ENCODE measurements around the gene WASF3.
"Not testable (repeated sequence)": the region's sequence is repeated elsewhere in the genome, so short reads cannot be mapped to it uniquely, and the experiment has no call there.

Gene WASF3

DNA sequence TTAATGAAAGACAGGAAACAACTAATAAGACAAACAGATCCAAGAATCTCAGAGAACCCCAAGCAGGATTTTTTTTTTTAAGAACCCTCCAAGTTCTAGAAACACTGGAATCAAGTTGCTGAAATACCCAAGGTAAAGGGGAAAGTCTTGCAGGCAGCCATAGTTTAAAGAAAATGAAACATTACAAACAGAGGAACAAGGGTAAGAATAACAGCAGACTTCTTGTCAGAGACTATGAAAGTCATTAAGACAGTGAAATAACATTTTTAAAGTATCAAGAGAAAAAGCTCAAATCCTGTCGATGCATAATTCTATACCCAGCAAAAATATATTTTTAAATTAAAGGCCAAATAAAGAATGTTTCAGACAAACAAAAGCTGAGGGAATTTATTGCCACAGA is 67.1 kb downstream of the WASF3 start:
- no peaks in the 10 kb centered on the region for H3K4me1 ChIP-seq (ENCODE audit: control insufficient read depth, insufficient read depth, low read length, poor library complexity, severe bottlenecking)
- H3K4me3 ChIP-seq (ENCODE audit: extremely low read depth, insufficient read depth, low read length, poor library complexity, severe bottlenecking) = no peak overlapping the region
- H3K9me3 ChIP-seq (ENCODE audit: control insufficient read depth, low read length) = peaks cover 13% of the 10 kb centered on the region
- WGBS, 2 experiments (ENCODE audit: insufficient coverage in 2 of 2) = no CpG with 5 or more reads among the region's 1 CpG
- no peak overlapping the region for H3K27ac ChIP-seq (ENCODE audit: low read depth, low read length, severe bottlenecking)
- peaks cover 19% of the 10 kb centered on the region for H3K36me3 ChIP-seq (ENCODE audit: control insufficient read depth, insufficient read depth, low read length)

DNA sequence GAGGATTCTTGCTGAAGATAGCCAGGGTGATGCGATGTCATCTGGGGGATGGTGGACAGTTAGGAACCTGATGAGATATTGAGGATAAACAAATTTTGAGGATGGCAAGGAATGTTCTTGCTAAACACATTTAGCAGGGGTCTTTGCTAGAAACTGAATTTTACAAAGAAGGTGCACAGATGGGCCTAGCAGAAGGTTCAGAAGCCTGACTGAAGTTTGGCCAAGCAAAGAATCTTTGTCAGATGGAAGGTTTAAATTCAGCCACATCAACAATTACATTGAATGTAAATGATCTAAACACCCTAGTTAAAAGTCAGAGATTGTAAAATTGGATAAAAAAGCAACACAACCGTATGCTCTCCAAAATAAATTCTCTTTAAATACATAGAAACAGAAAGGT is 68.8 kb downstream of the WASF3 start:
- H3K9me3 ChIP-seq (ENCODE audit: control insufficient read depth, low read length) = peaks cover 13% of the 10 kb centered on the region
- no peak overlapping the region for H3K4me3 ChIP-seq (ENCODE audit: extremely low read depth, insufficient read depth, low read length, poor library complexity, severe bottlenecking)
- WGBS, 2 experiments (ENCODE audit: insufficient coverage in 2 of 2) = 85 to 91% methylated on average over 1 of the region's 2 CpGs
- H3K36me3 ChIP-seq (ENCODE audit: control insufficient read depth, insufficient read depth, low read length) = peaks cover 18% of the 10 kb centered on the region
- H3K4me1 ChIP-seq (ENCODE audit: control insufficient read depth, insufficient read depth, low read length, poor library complexity, severe bottlenecking) = no peaks in the 10 kb centered on the region
- H3K27ac ChIP-seq (ENCODE audit: low read depth, low read length, severe bottlenecking) = no peak overlapping the region

DNA sequence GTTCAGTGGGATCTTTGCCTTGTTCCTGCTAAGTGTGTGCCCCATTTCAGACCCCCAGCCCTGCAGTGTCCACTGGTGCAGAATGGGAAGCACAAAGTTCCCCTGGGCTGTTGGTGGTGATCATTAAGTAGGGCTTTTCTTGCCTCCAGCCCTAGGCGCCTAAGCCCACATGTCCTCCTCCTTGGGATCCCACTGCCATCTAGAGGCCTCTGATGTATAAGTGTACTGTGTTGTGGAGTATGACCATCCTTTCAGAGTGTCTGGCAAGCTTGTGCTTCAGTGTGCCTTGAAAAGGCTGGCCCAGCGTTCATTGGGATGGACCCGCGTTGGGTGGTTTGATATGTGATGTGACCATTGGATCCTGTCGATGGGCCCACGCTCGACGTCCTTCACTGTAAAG is 71.2 kb downstream of the WASF3 start:
- Histone ChIP-seq H3K36me3 (ENCODE audit: control insufficient read depth, insufficient read depth, low read length) (peaks cover 7% of the 10 kb centered on the region), H3K9me3 (ENCODE audit: control insufficient read depth, low read length) (peaks cover 8% of the 10 kb centered on the region), H3K4me1 (ENCODE audit: control insufficient read depth, insufficient read depth, low read length, poor library complexity, severe bottlenecking) (no peaks in the 10 kb centered on the region), H3K4me3 (ENCODE audit: extremely low read depth, insufficient read depth, low read length, poor library complexity, severe bottlenecking) (no peak overlapping the region), H3K27ac (ENCODE audit: low read depth, low read length, severe bottlenecking) (no peak overlapping the region)
- 91 to 100% methylated on average over 7 of the region's 8 CpGs for WGBS, 2 experiments (ENCODE audit: insufficient coverage in 2 of 2)

DNA sequence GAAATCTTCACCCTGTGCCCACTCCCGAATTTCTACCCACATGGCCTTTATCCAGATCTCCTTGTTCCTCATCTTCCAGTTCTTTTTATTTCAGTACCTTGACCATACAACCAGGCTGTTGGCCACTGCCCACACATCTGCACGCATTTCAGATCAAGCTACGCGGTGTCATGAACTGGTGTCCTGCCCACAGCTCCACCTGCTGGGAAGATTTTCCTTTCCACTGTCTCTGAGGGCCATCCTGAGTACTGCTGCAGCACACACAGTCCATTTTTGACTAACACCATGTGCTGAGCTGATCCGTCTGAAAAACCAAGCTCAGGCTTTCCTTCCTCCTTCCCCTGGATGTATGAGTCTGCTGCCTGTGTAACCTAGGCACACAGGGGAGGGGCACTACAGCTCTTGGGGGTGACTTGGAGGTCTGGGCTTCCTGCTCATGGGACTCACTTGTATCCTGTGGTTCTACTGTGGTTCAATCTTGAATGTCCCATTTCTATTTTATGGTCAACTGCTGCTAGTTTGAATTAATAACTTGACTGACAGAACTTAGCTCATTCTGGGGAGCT is 71.9 kb downstream of the WASF3 start:
- H3K4me3 ChIP-seq (ENCODE audit: extremely low read depth, insufficient read depth, low read length, poor library complexity, severe bottlenecking) = no peak overlapping the region
- peaks cover 3% of the 10 kb centered on the region for H3K9me3 ChIP-seq (ENCODE audit: control insufficient read depth, low read length)
- WGBS, 2 experiments (ENCODE audit: insufficient coverage in 2 of 2) = 78 to 92% methylated on average over 3 to 4 of the region's 5 CpGs
- no peaks in the 10 kb centered on the region for H3K4me1 ChIP-seq (ENCODE audit: control insufficient read depth, insufficient read depth, low read length, poor library complexity, severe bottlenecking)
- H3K27ac ChIP-seq (ENCODE audit: low read depth, low read length, severe bottlenecking) = no peak overlapping the region
- H3K36me3 ChIP-seq (ENCODE audit: control insufficient read depth, insufficient read depth, low read length) = peaks cover 5% of the 10 kb centered on the region

DNA sequence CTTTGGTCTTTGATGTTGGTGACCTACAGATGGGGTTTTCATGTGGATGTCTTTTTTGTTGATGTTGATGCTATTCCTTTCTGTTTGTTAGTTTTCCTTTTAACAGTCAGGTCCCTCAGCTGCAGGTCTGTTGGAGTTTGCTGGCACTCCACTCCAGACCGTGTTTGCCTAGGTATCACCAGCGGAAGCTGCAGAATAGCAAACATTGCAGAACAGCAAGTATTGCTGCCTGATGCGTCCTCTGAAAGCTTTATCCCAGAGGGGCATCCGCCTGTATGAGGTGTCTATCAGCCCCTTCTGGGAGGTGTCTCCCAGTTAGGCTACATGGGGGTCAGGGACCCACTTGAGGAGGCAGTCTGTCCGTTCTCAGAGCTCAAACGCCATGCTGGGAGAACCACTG is 78.2 kb downstream of the WASF3 start:
- not testable (repeated sequence) for H3K36me3 ChIP-seq (ENCODE audit: control insufficient read depth, insufficient read depth, low read length); H3K4me1 ChIP-seq (ENCODE audit: control insufficient read depth, insufficient read depth, low read length, poor library complexity, severe bottlenecking); H3K4me3 ChIP-seq (ENCODE audit: extremely low read depth, insufficient read depth, low read length, poor library complexity, severe bottlenecking); H3K9me3 ChIP-seq (ENCODE audit: control insufficient read depth, low read length); H3K27ac ChIP-seq (ENCODE audit: low read depth, low read length, severe bottlenecking)
- 97% methylated on average over 3 to 4 of the region's 6 CpGs for WGBS, 2 experiments (ENCODE audit: insufficient coverage in 2 of 2)

DNA sequence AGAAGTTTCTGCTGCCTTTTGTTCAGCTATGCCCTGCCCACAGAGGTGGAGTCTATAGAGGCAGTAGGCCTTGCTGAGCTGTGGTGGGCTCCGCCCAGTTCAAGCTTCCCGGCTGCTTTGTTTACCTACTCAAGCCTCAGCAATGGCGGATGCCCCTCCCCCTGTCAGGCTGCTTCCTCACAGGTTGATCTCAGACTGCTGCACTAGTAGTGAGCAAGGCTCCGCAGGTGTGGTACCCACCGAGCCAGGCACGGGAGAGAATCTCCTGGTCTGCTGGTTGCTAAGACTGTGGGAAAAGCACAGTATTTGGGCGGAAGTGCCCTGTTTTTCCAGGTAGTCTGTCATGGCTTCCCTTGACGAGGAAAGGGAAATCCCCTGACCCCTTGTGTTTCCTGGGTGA is 78.6 kb downstream of the WASF3 start:
- not testable (repeated sequence) for H3K27ac ChIP-seq (ENCODE audit: low read depth, low read length, severe bottlenecking); H3K4me1 ChIP-seq (ENCODE audit: control insufficient read depth, insufficient read depth, low read length, poor library complexity, severe bottlenecking); H3K4me3 ChIP-seq (ENCODE audit: extremely low read depth, insufficient read depth, low read length, poor library complexity, severe bottlenecking); H3K9me3 ChIP-seq (ENCODE audit: control insufficient read depth, low read length); H3K36me3 ChIP-seq (ENCODE audit: control insufficient read depth, insufficient read depth, low read length)
- WGBS, 2 experiments (ENCODE audit: insufficient coverage in 2 of 2) = 84 to 87% methylated on average over 8 of the region's 8 CpGs

DNA sequence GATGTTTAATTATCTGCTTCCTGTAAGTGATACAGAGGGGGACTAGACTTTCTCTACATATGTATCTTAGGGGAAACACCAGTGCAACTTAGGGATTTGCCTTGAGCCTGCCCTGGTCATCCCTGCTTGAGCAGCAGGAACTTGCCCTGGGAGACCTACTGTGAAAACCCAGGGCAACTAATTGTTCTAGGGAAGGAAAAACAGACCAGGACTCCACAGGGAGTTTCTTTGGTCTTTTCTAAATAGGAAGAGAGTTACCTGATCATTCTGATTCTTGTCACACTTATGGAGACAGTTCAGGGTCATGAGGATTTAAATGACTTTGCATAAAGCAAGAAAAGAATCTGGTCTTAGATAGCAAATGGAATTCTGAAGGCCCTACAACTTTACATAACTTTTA is 89.1 kb downstream of the WASF3 start:
- Histone ChIP-seq H3K27ac (ENCODE audit: low read depth, low read length, severe bottlenecking) (no peak overlapping the region), H3K4me1 (ENCODE audit: control insufficient read depth, insufficient read depth, low read length, poor library complexity, severe bottlenecking) (no peaks in the 10 kb centered on the region), H3K4me3 (ENCODE audit: extremely low read depth, insufficient read depth, low read length, poor library complexity, severe bottlenecking) (no peak overlapping the region), H3K9me3 (ENCODE audit: control insufficient read depth, low read length) (peaks cover 19% of the 10 kb centered on the region), H3K36me3 (ENCODE audit: control insufficient read depth, insufficient read depth, low read length) (peaks cover 8% of the 10 kb centered on the region)

DNA sequence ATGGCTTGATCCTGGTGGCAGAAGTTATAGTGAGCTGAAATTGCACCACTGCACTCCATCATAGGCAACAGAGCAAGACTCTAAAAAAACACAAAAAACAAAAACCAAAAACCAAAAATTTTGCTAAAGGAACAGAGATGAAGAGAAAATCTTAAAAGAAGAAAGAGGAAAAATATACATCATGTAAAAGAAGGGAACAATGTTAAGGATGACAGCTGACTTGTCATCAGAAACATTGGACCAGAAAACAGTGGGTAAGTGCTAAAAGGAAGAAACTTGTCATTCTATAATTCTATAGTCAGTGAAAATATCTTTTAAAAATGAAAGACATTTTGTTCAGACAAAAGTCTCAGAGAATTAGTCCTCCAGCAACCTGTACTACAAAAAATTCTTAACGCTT is 93.8 kb downstream of the WASF3 start:
- H3K4me3 ChIP-seq (ENCODE audit: extremely low read depth, insufficient read depth, low read length, poor library complexity, severe bottlenecking) = no peak overlapping the region
- no peak overlapping the region for H3K27ac ChIP-seq (ENCODE audit: low read depth, low read length, severe bottlenecking)
- H3K9me3 ChIP-seq (ENCODE audit: control insufficient read depth, low read length) = peaks cover 10% of the 10 kb centered on the region
- no peaks in the 10 kb centered on the region for H3K4me1 ChIP-seq (ENCODE audit: control insufficient read depth, insufficient read depth, low read length, poor library complexity, severe bottlenecking)
- no peaks in the 10 kb centered on the region for H3K36me3 ChIP-seq (ENCODE audit: control insufficient read depth, insufficient read depth, low read length)
- WGBS, 2 experiments (ENCODE audit: insufficient coverage in 2 of 2) = 100% methylated on average over 1 of the region's 1 CpG; no CpG with 5 or more reads in 1 of the 2 experiments

DNA sequence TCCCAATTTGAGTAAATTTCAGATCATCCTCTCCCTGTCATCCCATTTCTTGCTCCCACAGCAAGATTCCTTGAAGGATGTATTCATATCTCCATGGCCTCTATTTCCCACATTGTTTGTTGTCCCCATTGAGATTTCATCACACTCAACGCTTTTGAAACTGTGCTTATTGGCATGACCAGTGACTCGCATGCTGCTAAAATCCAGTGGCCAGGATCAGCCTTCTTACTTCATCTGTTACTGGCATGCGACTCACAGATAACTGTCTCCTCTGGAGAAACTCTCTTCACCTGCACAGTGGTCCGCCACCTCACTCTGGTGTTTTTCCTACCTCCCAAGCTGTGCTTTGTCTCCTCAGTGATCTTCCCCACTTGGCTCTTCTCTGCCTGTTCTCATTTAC is 95.8 kb downstream of the WASF3 start:
- H3K27ac ChIP-seq (ENCODE audit: low read depth, low read length, severe bottlenecking) = no peak overlapping the region
- peaks cover 10% of the 10 kb centered on the region for H3K9me3 ChIP-seq (ENCODE audit: control insufficient read depth, low read length)
- no peak overlapping the region for H3K4me3 ChIP-seq (ENCODE audit: extremely low read depth, insufficient read depth, low read length, poor library complexity, severe bottlenecking)
- no peaks in the 10 kb centered on the region for H3K36me3 ChIP-seq (ENCODE audit: control insufficient read depth, insufficient read depth, low read length)
- WGBS, 2 experiments (ENCODE audit: insufficient coverage in 2 of 2) = 93 to 98% methylated on average over 4 of the region's 4 CpGs
- H3K4me1 ChIP-seq (ENCODE audit: control insufficient read depth, insufficient read depth, low read length, poor library complexity, severe bottlenecking) = peaks cover 4% of the 10 kb centered on the region

DNA sequence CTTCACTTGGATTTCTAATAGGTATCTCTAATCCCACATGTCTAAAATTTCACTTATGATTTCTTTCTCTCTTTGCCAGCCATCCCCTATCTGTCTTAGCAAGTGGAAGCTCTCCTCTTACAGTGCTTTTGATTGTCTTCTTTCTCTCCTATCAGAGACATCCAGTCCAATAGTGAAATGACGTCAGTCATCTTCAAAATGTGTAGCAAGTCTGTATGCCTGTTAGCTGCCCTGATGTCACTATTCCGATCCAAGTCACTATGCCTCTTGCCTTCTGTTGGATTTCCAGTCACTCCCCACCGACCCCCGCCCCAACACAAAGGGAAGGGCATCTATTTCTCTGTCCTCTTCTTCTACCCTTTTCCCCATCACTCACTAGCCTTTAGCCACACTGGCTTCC is 96.4 kb downstream of the WASF3 start:
- WGBS, 2 experiments (ENCODE audit: insufficient coverage in 2 of 2) = 85 to 98% methylated on average over 4 of the region's 4 CpGs
- Histone ChIP-seq H3K4me3 (ENCODE audit: extremely low read depth, insufficient read depth, low read length, poor library complexity, severe bottlenecking) (no peak overlapping the region), H3K9me3 (ENCODE audit: control insufficient read depth, low read length) (peaks cover 10% of the 10 kb centered on the region), H3K4me1 (ENCODE audit: control insufficient read depth, insufficient read depth, low read length, poor library complexity, severe bottlenecking) (peaks cover 4% of the 10 kb centered on the region), H3K27ac (ENCODE audit: low read depth, low read length, severe bottlenecking) (no peak overlapping the region), H3K36me3 (ENCODE audit: control insufficient read depth, insufficient read depth, low read length) (no peaks in the 10 kb centered on the region)

DNA sequence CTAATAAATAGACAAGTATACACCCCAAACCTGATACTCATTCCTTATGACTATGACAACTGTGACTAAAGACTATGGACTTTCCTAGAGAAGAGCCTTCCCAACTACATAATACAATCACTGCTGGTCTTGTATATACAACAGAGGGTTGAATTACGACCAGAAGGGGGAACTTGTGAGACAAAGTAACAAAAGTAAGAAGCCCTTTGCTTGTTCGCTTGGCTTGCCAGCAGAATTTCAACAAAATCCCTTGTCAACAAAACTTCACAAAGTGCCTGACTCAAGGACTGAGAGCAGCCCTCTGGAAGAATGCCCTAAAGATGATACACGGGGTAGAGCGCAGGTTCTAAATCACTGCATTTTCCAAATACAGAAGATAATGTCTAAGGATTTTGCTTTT is 99.4 kb downstream of the WASF3 start:
- H3K36me3 ChIP-seq (ENCODE audit: control insufficient read depth, insufficient read depth, low read length) = no peaks in the 10 kb centered on the region
- peaks cover 4% of the 10 kb centered on the region for H3K4me1 ChIP-seq (ENCODE audit: control insufficient read depth, insufficient read depth, low read length, poor library complexity, severe bottlenecking)
- no peaks in the 10 kb centered on the region for H3K9me3 ChIP-seq (ENCODE audit: control insufficient read depth, low read length)
- 90% methylated on average over 3 of the region's 4 CpGs; no CpG with 5 or more reads in 1 of the 2 experiments for WGBS, 2 experiments (ENCODE audit: insufficient coverage in 2 of 2)
- no peak overlapping the region for H3K4me3 ChIP-seq (ENCODE audit: extremely low read depth, insufficient read depth, low read length, poor library complexity, severe bottlenecking)
- H3K27ac ChIP-seq (ENCODE audit: low read depth, low read length, severe bottlenecking) = no peak overlapping the region
